Measurements from ENCODE around the gene MCCC2. TPM values are rescaled to one million over a fixed set of nuclear protein-coding genes. Genes with fewer than 3 reads are reported as not detected.

Gene MCCC2
- total RNA-seq, 2 experiments from 2014 or later, result 34.7 to 61.2 TPM

DNA sequence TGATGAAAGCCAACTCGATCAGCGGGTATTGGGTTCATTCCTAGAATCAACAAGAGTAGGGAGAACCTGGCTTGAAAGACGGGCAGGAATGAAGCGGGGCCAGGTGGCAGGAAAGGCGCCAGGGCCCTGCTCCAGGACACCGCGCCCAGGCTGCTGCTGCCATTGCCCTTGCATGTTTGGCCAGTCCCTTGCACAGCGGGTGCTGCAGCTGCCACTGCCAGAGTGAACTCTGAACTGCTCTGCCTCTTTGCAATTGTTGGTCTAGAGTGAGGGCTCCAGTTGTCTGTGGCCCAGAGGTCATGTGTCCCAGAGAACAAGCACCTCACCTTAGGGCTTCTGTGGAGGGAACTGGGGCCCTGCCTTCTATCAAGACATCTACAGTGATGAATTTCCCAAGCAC lies 107.9 kb downstream of the MCCC2 start:
- H2AFZ ChIP-seq (ENCODE audit: low read length), result no peak overlapping the region
- BruUV-seq (replicated peaks), result no TSS peak
- H3K4me1 ChIP-seq (ENCODE audit: insufficient read depth, low read length, poor library complexity, severe bottlenecking), result peaks cover 5% of the 10 kb centered on the region
- POLR2A ChIA-PET, result no interaction called here
- H3K4me3 ChIP-seq (ENCODE audit: low read depth, low read length, poor library complexity, severe bottlenecking), result no peak overlapping the region
- no peak overlapping the region for H3K27ac ChIP-seq (ENCODE audit: low read depth, low read length, poor library complexity, severe bottlenecking)
- no peak for TF ChIP-seq EZH2phosphoT487 (IDR thresholded peaks at IDR 0.05; ENCODE audit: borderline replicate concordance, low read depth, low read length)
- TF ChIP-seq, protein P1, sequence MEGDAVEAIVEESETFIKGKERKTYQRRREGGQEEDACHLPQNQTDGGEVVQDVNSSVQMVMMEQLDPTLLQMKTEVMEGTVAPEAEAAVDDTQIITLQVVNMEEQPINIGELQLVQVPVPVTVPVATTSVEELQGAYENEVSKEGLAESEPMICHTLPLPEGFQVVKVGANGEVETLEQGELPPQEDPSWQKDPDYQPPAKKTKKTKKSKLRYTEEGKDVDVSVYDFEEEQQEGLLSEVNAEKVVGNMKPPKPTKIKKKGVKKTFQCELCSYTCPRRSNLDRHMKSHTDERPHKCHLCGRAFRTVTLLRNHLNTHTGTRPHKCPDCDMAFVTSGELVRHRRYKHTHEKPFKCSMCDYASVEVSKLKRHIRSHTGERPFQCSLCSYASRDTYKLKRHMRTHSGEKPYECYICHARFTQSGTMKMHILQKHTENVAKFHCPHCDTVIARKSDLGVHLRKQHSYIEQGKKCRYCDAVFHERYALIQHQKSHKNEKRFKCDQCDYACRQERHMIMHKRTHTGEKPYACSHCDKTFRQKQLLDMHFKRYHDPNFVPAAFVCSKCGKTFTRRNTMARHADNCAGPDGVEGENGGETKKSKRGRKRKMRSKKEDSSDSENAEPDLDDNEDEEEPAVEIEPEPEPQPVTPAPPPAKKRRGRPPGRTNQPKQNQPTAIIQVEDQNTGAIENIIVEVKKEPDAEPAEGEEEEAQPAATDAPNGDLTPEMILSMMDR (conservative IDR thresholded peaks at IDR 0.05; ENCODE audit: low read length), result no peak
- CTCF ChIA-PET (ENCODE audit: unreplicated experiment), result no interaction called here
- no peak for DNase-seq (ENCODE audit: low spot score)
- H3K4me2 ChIP-seq (ENCODE audit: low read length), result no peak overlapping the region
- no peaks in the 10 kb centered on the region for H3K9me3 ChIP-seq (ENCODE audit: low read length)
- intact Hi-C loops (cut with micrococcal nuclease; ENCODE audit: unreplicated experiment), result no loop called here
- H3K79me2 ChIP-seq (ENCODE audit: insufficient read depth, low read depth, low read length), result no peaks in the 10 kb centered on the region
- no peaks in the 10 kb centered on the region for H4K20me1 ChIP-seq (ENCODE audit: insufficient read depth, low read length)
- no peaks in the 10 kb centered on the region for H3K36me3 ChIP-seq (ENCODE audit: insufficient read depth, low read length)
- no peaks in the 10 kb centered on the region for H3K9me2 ChIP-seq (ENCODE audit: insufficient read depth, low read length)

DNA sequence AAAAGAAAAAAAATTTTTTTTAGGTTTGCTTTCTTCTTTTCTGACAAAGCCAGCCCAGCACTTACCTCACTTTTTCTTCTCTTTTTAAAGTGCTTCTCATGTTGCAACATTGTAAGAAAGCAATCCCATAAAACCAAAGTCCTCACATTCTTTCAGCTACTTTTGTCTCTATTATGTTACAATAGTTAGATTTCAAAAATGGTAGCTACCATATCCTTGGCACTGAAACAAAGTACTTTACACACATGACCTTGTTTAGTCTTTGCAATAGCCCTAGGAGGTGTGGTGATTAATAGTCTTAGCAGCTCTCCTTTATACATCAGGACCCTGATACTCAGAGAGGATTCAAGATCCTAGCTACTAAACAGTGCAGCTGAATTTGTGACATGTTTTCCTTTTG lies 108.5 kb downstream of the MCCC2 start:
- TF ChIP-seq, protein P1 (conservative IDR thresholded peaks at IDR 0.05; ENCODE audit: low read length), result no peak
- TF ChIP-seq EZH2phosphoT487 (IDR thresholded peaks at IDR 0.05; ENCODE audit: borderline replicate concordance, low read depth, low read length), result no peak
- Histone ChIP-seq H3K4me2 (ENCODE audit: low read length) (no peak overlapping the region), H3K79me2 (ENCODE audit: insufficient read depth, low read depth, low read length) (no peaks in the 10 kb centered on the region), H2AFZ (ENCODE audit: low read length) (no peak overlapping the region), H3K9me3 (ENCODE audit: low read length) (no peaks in the 10 kb centered on the region), H3K4me3 (ENCODE audit: low read depth, low read length, poor library complexity, severe bottlenecking) (no peak overlapping the region), H3K9me2 (ENCODE audit: insufficient read depth, low read length) (no peaks in the 10 kb centered on the region), H4K20me1 (ENCODE audit: insufficient read depth, low read length) (no peaks in the 10 kb centered on the region), H3K36me3 (ENCODE audit: insufficient read depth, low read length) (no peaks in the 10 kb centered on the region), H3K4me1 (ENCODE audit: insufficient read depth, low read length, poor library complexity, severe bottlenecking) (peaks cover 5% of the 10 kb centered on the region), H3K27ac (ENCODE audit: low read depth, low read length, poor library complexity, severe bottlenecking) (no peak overlapping the region)
- intact Hi-C loops (cut with micrococcal nuclease; ENCODE audit: unreplicated experiment), result no loop called here
- POLR2A ChIA-PET, result no interaction called here
- no peak for DNase-seq (ENCODE audit: low spot score)
- BruUV-seq (replicated peaks), result no TSS peak
- CTCF ChIA-PET (ENCODE audit: unreplicated experiment), result no interaction called here

DNA sequence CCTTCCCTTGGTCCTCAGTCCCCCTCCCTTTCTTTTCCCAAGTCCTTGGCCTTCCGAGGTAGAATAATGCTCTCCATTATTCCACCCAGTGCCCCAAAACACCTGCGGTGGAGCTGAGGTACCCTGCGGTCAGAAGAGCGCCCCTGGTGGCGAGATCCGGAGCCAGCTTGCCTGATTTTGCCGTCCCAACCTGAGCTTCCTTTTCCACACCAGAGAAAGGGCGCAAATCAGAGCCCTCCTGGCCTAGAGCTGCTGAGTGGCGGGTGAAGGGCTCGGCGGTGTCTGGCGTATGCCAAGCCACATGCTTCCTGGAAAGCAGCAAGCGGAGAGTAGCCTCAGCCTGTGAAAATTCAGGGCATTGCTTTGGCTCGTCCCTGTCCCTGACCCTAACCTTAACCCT lies 110.8 kb downstream of the MCCC2 start:
- BruUV-seq (replicated peaks), result no TSS peak
- Histone ChIP-seq H3K79me2 (ENCODE audit: insufficient read depth, low read depth, low read length) (no peaks in the 10 kb centered on the region), H2AFZ (ENCODE audit: low read length) (peak overlapping the region; percentile 93), H3K4me3 (ENCODE audit: low read depth, low read length, poor library complexity, severe bottlenecking) (peak overlapping the region; percentile 31), H3K4me1 (ENCODE audit: insufficient read depth, low read length, poor library complexity, severe bottlenecking) (peaks cover 5% of the 10 kb centered on the region), H3K9me2 (ENCODE audit: insufficient read depth, low read length) (no peaks in the 10 kb centered on the region), H3K4me2 (ENCODE audit: low read length) (peak overlapping the region; percentile 35), H3K27ac (ENCODE audit: low read depth, low read length, poor library complexity, severe bottlenecking) (no peak overlapping the region), H4K20me1 (ENCODE audit: insufficient read depth, low read length) (no peaks in the 10 kb centered on the region), H3K36me3 (ENCODE audit: insufficient read depth, low read length) (no peaks in the 10 kb centered on the region), H3K9me3 (ENCODE audit: low read length) (no peaks in the 10 kb centered on the region)
- ChIA-PET POLR2A (interaction anchor here (0.5 to 1.0 kb wide), 2 partner anchors 13 to 197 kb away, joined by 4 to 5 read pairs; no protein-coding TSS in a partner anchor), CTCF (ENCODE audit: unreplicated experiment) (no interaction called here)
- TF ChIP-seq EZH2phosphoT487 (IDR thresholded peaks at IDR 0.05; ENCODE audit: borderline replicate concordance, low read depth, low read length), result no peak
- TF ChIP-seq, protein P1 (conservative IDR thresholded peaks at IDR 0.05; ENCODE audit: low read length), result peak; percentile 75
- intact Hi-C loops (cut with micrococcal nuclease; ENCODE audit: unreplicated experiment), result no loop called here
- peak; percentile 2 for DNase-seq (ENCODE audit: low spot score)
